GM12892 (cell line): ENCODE data around the gene GOT1.

Experiments
- POLR2A ChIP-seq: IDR thresholded peaks from 2 replicates; pipeline ENCODE4 v1.6.1; 2011; ENCODE audit warnings: low read depth, low read length, control low read depth
- POLR2AphosphoS5 ChIP-seq: IDR thresholded peaks from 2 replicates; pipeline ENCODE4 v1.6.1; 2011; ENCODE audit warnings: low read depth, low read length, control low read depth
- TAF1 ChIP-seq: IDR thresholded peaks from 2 replicates; pipeline ENCODE4 v1.6.1; 2011; ENCODE audit warnings: low read depth, mild to moderate bottlenecking, control low read depth, low read length, borderline replicate concordance

DNA sequence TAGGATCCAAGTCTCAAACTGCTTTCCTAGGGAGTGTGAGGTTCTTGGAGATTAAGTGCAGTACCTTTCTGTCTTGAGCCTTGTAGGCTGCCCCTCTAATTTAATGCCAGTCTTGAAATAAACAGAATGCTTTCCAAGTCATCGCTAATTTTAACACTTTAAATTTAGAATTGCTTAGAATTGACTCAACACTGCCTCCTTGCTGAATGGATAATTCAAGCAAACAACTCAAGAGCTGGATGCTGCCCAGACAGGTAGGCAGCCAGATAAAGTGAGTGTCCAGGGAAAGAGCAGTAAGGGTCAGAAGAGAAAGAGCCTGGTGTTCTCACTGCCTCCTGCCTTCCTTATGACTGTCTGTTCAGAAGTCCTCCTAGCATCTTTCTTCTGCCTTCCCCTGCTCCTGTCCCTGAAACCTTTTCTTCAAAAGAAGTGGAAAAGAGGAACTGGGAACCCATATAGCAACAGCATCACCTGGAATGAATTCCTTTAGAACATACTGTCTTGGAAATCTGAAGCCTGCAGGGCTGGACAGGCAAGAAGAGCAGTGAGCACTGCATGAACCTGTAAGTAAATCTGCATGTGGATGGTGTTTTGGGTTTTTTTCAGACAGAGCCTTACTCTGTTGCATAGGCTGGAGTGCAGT lies 3.1 kb upstream of the GOT1 start:
- TF ChIP-seq POLR2A (no peak), TAF1 (no peak), POLR2AphosphoS5 (no peak)
